Ovary (tissue), 3 donors: ENCODE results near the gene CBFB.

Experiments
- CTCF ChIP-seq, 3 donors: fragments of 450-650 bp in 2 of 3; fragments of 200-600 bp in 1 of 3; IDR thresholded peaks; one replicate each; pipeline versions ENCODE4 v1.5.1 to v1.8.0; 2016 to 2022; ENCODE audit warnings: antibody characterized with exemption in 3 of 3, mild to moderate bottlenecking in 1 of 3
- EP300 ChIP-seq: sonication (generic); formaldehyde crosslinking; IDR thresholded peaks from one replicate; pipeline ENCODE4 v1.6.1; 2017; ENCODE audit warnings: antibody characterized with exemption
- donor health status: DM: no; HTN: no; CAD: no.

GRCh38 chr16:67017421-67017750 is 11.6 kb upstream of the CBFB start:
- TF ChIP-seq CTCF (IDR thresholded peaks at IDR 0.05) (no peak), EP300 (no peak)
